NT2/D1 (cell line): ENCODE measurements around the gene PLP2.

Experiments used
- SUZ12 ChIP-seq: IDR thresholded peaks from 2 replicates; pipeline ENCODE4 v1.6.1; 2011; ENCODE audit not compliant: insufficient read length, insufficient read depth; ENCODE audit errors: extremely low read depth
- YY1 ChIP-seq: IDR thresholded peaks from 2 replicates; pipeline ENCODE4 v1.6.1; 2011; ENCODE audit not compliant: insufficient read length, insufficient read depth
- ZNF274 ChIP-seq: IDR thresholded peaks from 2 replicates; pipeline ENCODE4 v1.6.1; 2011; ENCODE audit warnings: mild to moderate bottlenecking, low read depth, low read length

GRCh38 chrX:49221868-49222267, 50.2 kb downstream of the PLP2 start:
- no peak for TF ChIP-seq ZNF274
- TF ChIP-seq YY1: no peak
- TF ChIP-seq SUZ12: no peak
